Measurements from ENCODE around the gene MAPKBP1. TPM values are rescaled to one million over a fixed set of nuclear protein-coding genes. Genes with fewer than 3 reads are reported as not detected.

Gene MAPKBP1
- total RNA-seq, 6 experiments from 2014 or later: 4.3 to 7.9 (median 5.7) TPM

GRCh38 chr15:41858756-41859155 is 84.5 kb downstream of the MAPKBP1 start:
- TF ChIP-seq POLR2A (IDR thresholded peaks at IDR 0.05) (no peak), CTCF (IDR thresholded peaks at IDR 0.05) (no peak)
- no peak for DNase-seq
- no peak overlapping the region for H3K27ac ChIP-seq
- H3K4me3 ChIP-seq: no peak overlapping the region
- H3K36me3 ChIP-seq: no peaks in the 10 kb centered on the region
- intact Hi-C loops (cut with DNase I): no loop called here
- H3K9me3 ChIP-seq: no peaks in the 10 kb centered on the region
- H3K27me3 ChIP-seq: no peaks in the 10 kb centered on the region
- ATAC-seq: no peak
- WGBS (ENCODE audit: insufficient coverage, low coverage, low lambda C conversion rate, missing lambda C conversion rate): 100% methylated on average over 1 of the region's 15 CpGs
- H3K4me1 ChIP-seq: no peaks in the 10 kb centered on the region

GRCh38 chr15:41860049-41860828 is 86.0 kb downstream of the MAPKBP1 start:
- H3K36me3 ChIP-seq: no peaks in the 10 kb centered on the region
- no peak overlapping the region for H3K27ac ChIP-seq
- H3K4me3 ChIP-seq: no peak overlapping the region
- DNase-seq (no peak), ATAC-seq (peak; percentile 53 to 75 (median 62))
- intact Hi-C loops (cut with DNase I): no loop called here
- H3K27me3 ChIP-seq: no peaks in the 10 kb centered on the region
- H3K4me1 ChIP-seq: no peaks in the 10 kb centered on the region
- 30% methylated on average over 4 of the region's 15 CpGs for WGBS (ENCODE audit: insufficient coverage, low coverage, low lambda C conversion rate, missing lambda C conversion rate)
- TF ChIP-seq POLR2A (IDR thresholded peaks at IDR 0.05) (no peak), CTCF (IDR thresholded peaks at IDR 0.05) (peak; percentile 19 to 43 (median 28))
- H3K9me3 ChIP-seq: no peaks in the 10 kb centered on the region

GRCh38 chr15:41861736-41862356 is 87.6 kb downstream of the MAPKBP1 start:
- Histone ChIP-seq H3K27me3 (no peaks in the 10 kb centered on the region), H3K36me3 (no peaks in the 10 kb centered on the region), H3K4me3 (no peak overlapping the region), H3K4me1 (peaks cover 0 to 12% (median 0%) of the 10 kb centered on the region in 4 donors), H3K27ac (no peak overlapping the region), H3K9me3 (no peaks in the 10 kb centered on the region)
- intact Hi-C loops (cut with DNase I): no loop called here
- TF ChIP-seq CTCF (IDR thresholded peaks at IDR 0.05) (no peak), POLR2A (IDR thresholded peaks at IDR 0.05) (no peak)
- ATAC-seq: no peak
- WGBS (ENCODE audit: insufficient coverage, low coverage, low lambda C conversion rate, missing lambda C conversion rate): no CpG with 5 or more reads among the region's 18 CpGs
- DNase-seq: no peak

GRCh38 chr15:41862515-41863116 is 88.3 kb downstream of the MAPKBP1 start:
- Histone ChIP-seq H3K4me1 (peaks cover 0 to 12% (median 0%) of the 10 kb centered on the region in 4 donors), H3K9me3 (no peaks in the 10 kb centered on the region), H3K4me3 (no peak overlapping the region), H3K27ac (no peak overlapping the region), H3K27me3 (no peaks in the 10 kb centered on the region), H3K36me3 (no peaks in the 10 kb centered on the region)
- DNase-seq: no peak
- intact Hi-C loops (cut with DNase I): no loop called here
- ATAC-seq: no peak
- TF ChIP-seq POLR2A (IDR thresholded peaks at IDR 0.05) (no peak), CTCF (IDR thresholded peaks at IDR 0.05) (no peak)
- no CpG with 5 or more reads among the region's 19 CpGs for WGBS (ENCODE audit: insufficient coverage, low coverage, low lambda C conversion rate, missing lambda C conversion rate)

Data from right lobe of liver (tissue), 6 donors.